Measurements from ENCODE around the gene TP53RK. TPM values are rescaled to one million over a fixed set of nuclear protein-coding genes. Genes with fewer than 3 reads are reported as not detected.

Gene TP53RK
- total and polyA plus RNA-seq, 2 of the 13 experiments (the other 11 are each of a cell fraction or from before 2014, with no cell fraction given): 12.9 to 25.5 TPM

- TF ChIP-seq TFAP4 (IDR thresholded peaks at IDR 0.05; ENCODE audit: borderline replicate concordance, low read depth) (peak; percentile 39; the same call in 1 of the 2 replicates), ZNF614 (CRISPR knock-in tag; IDR thresholded peaks at IDR 0.05; ENCODE audit: borderline replicate concordance) (no peak), ZBTB20 (CRISPR knock-in tag; IDR thresholded peaks at IDR 0.05; ENCODE audit: borderline replicate concordance, low read depth) (no peak), LCORL (IDR thresholded peaks at IDR 0.05) (no peak), LCORL (CRISPR knock-in tag; IDR thresholded peaks at IDR 0.05) (0 out of 2 replicates have a peak, but pooled peaks have one; percentile 20), RAD21 (CRISPR knock-in tag; IDR thresholded peaks at IDR 0.05) (peak; percentile 17; the same call in 1 of the 2 replicates), HNF4G (IDR thresholded peaks at IDR 0.05; ENCODE audit: borderline replicate concordance, low read depth, low read length) (no peak), HNF4G (CRISPR knock-in tag; IDR thresholded peaks at IDR 0.05; ENCODE audit: borderline replicate concordance, low read depth) (no peak), KLF9 (CRISPR knock-in tag; IDR thresholded peaks at IDR 0.05; ENCODE audit: low read depth) (no peak), ZBTB4 (CRISPR knock-in tag; IDR thresholded peaks at IDR 0.05; ENCODE audit: borderline replicate concordance) (no peak), SMC3 (IDR thresholded peaks at IDR 0.05; ENCODE audit: low read length) (peak; percentile 24; the same call in 1 of the 2 replicates), MNT (IDR thresholded peaks at IDR 0.05) (0 out of 2 replicates have a peak, but pooled peaks have one; percentile 26), ZSCAN21 (CRISPR knock-in tag; IDR thresholded peaks at IDR 0.05; ENCODE audit: borderline replicate concordance) (no peak), EZH2 (conservative IDR thresholded peaks at IDR 0.05; ENCODE audit: low read depth, low read length) (no peak), NFE2 (CRISPR knock-in tag; IDR thresholded peaks at IDR 0.05) (no peak), YY1 (IDR thresholded peaks at IDR 0.05; ENCODE audit: insufficient read depth, insufficient replicate concordance, low read depth, low read length) (no peak), BORCS8-MEF2B (CRISPR knock-in tag; IDR thresholded peaks at IDR 0.05) (0 out of 2 replicates have a peak, but pooled peaks have one; percentile 15), SAP130 (CRISPR knock-in tag; IDR thresholded peaks at IDR 0.05; ENCODE audit: low read depth) (peak; percentile 32; the same call in 1 of the 2 replicates), BCL6 (CRISPR knock-in tag; IDR thresholded peaks at IDR 0.05) (0 out of 2 replicates have a peak, but pooled peaks have one; percentile 7)
These were observed 40.2 kb downstream of the TP53RK start (continued) for GRCh38 chr20:46648903-46649649.

All from HepG2 (cell line).